Stimulated activated CD4-positive, alpha-beta T cell treated with anti-CD3 and anti-CD28 coated beads, Interleukin-4, amount 100 ng/mL, for 48 hours (primary cell): ENCODE data around the gene CHST11.
A peak's percentile ranks its signal among the peaks of the same experiment; 100 is the strongest.

Source experiments
- DNase-seq, 2 donors: peaks; one replicate each; pipeline ENCODE4 v3.0.0-alpha.2; 2020; ENCODE audit warnings: low read depth in 2 of 2

The CHST11 gene

DNA sequence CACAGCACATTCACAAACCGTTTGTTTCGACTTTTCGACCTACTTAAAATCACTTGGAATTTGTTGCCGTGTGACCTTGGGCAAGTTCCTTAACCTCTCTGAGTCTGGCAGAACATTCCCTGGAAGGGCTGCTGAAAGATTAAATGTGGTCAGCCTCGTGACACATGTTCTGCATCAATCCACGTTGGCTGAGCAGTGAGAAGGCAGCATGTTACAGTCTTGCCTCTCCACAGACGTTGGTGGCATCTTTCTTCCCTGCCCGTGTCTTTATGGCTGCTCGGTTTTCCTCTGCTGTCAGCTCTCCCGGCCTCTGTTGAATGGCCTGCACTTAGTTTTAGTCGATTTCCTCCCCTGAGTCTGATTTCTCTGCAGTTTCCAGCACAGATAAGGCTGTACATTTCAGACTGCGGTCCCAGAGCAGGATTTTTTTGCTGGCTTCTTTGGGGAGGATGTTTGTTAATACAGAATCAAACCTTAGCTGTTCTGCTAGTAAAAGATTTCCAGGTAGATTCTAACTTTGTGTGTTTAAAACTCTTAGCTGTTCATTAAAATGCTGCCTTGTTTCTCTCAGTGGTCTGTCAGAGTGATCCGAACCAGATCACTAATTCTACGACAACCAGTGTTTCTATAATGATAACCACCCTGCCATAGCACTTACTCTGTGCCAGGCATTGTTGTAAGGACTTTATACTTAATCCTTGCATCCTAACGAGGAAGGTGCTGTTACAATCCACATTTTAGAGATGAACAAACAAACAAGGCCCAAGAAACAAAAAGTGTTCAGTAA, 217.1 kb downstream of the CHST11 start:
- no peak for DNase-seq

DNA sequence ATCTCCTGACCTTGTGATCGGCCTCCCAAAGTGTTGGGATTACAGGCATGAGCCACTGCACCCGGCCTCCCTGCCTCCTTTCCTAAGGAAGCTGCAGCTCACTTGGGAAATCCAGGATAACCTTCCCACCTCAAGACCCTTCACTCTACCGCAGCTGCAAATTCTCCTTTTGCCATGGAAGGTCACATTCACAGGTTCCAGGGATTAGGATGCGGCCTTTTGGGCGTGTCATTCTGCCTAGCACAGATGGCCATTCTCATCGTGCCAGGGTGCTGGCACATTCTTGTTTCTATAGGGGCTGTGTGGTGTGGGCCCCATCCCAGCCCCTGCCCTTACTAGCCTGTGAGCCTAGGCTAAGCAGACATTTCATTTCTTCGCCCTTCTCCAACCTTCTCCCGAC, 219.9 kb downstream of the CHST11 start:
- no peak for DNase-seq

DNA sequence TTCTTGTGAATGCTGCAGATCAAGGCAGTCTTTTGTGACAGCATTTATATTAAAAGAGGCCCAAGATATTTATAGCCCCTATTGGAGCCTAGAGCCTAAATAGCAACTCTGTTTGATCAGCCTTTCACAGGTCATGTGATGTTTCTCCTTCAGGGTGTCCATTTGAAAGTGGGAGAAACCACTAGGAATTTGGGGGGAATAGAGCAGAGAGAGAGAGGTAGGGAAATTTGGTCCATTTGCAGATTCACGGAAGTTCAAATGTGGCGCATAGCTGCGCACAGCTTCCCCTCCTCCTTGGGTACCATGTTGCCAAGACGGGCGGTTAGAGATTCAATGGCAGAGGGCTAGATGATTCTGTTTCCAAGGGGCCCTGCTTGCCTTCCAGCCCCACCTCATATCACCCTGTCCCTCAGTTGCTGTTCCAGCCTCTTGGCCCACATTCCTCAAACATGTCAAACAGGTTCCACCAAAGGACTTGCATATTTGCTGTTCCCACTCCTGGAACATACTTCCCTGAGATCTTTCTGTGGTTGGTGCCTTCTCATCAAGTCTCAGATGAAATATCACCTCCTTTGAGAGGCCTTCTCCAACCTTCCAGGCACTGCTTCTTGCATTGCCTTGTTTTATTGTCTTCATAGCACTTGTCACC, 220.8 kb downstream of the CHST11 start:
- no peak for DNase-seq

DNA sequence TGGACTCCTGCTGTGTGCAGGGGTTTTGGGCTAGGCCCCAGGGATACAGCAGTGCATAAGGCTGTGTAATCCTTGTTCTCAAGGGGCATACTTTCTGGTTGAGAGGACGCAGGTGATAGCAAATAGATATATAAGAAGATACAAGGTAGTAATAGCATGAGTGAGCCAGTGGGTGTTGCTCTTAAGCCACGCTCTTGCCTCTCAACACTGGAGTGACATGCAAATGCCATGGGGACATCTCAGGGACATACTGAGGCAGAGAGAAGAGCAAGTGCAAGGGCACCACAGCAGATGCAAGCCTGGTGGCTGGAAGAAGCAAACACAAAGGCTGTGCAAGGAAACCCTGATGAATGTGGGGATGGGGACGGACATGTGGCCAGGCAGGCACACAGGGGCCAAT, 223.3 kb downstream of the CHST11 start:
- no peak for DNase-seq

DNA sequence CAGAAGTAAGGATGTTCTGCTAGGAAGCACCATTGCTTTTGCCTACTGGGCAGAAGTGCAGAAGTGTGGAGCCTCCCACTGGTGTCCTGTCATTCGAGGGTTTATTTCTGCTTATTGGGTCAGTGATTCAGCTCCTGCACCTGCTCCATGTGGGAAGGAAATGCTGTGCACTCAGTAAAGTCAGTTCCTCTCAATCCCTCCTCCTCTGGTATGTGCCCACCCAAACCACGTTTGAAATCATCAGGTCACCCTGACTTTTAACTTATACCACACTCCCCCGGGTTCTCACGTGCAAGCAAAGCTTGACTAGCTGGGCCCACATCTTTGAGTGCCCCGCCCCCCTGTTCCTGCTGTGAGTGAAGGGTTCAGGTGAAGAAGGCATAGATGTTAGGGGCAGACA, 223.7 kb downstream of the CHST11 start:
- no peak for DNase-seq

DNA sequence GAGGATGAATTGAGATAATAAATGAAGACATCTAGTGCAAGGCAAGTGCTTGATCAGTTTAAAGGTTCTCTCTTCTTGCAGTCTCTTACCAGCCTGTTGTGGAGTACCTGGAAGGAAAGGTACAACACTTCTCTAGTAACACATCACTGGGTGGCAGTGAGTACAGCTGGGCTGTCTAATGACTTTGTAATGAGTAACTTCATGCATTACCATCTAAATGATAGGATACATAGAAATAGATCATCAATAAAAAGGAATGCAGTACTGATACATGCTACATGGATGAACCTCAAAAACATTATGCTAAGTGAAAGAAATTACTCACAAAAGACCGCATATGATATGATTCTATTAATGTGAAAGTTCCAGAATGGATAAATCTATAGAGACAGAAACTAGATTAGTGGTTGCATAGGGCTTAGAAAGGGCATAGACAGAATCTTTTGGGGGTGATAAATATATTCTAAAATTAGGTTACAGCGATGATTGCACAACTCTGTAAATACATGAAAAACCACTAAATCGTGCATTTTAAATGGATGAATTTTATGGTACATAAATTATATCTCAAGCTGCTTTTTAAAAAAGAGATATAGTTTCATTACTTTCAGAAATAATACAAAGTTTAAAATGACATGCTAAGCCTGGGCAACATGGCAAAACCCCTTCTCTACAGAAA, 224.4 kb downstream of the CHST11 start:
- no peak for DNase-seq

DNA sequence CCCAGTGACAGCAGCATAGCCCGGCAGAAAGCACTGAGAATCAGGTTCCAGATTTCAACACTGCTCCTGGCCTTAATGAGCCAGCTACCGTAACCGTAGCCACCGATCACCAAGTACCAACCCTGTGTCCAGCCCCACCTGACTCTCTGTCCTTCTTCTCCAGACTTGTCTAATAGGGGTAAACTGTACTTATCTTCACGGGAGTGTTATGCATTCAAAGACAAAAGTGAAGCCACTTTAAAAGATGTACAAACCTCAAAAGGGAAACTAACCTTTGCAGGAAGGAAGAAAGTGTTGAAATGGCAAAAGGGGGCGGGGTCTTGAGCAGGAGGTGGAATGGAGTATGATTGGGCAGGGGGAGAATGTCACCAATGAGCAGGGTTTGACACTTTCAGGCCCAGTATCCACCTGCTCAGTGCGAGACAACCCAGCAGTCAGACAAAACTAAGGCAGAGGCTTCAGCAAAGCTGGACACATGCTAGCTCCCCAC, 226.1 kb downstream of the CHST11 start:
- peak; percentile 56 to 63 for DNase-seq

DNA sequence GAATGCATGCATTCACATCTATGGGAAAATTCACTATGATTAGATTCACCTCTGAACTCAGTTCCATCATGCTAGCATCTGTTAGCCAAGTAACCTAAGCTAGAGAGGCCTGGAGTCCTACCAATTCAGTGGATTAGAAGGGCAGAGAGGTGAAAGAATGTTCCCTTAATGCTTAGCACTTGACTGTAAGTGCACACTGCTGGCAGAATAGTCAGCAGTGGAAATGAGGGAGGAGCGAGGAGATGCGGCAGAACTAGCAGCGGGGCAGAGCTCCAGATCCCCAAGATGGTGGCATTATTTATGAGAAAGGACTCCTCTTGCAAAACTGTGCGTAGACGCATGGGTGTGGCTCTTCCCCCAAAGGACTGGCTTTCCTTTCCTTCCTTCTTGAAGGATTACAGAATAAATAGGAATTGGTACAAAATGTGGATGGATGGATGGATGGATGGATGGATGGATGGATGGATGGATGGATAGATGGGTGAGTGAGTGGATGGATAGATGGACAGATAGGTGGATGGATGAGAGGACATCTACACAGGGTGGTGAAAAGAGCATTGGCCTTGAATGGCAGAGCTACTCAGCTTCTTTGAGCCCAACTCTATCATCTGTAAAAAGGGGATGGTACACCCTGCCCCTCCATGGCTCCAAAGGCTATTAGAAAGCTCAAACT, 227.2 kb downstream of the CHST11 start:
- no peak for DNase-seq

DNA sequence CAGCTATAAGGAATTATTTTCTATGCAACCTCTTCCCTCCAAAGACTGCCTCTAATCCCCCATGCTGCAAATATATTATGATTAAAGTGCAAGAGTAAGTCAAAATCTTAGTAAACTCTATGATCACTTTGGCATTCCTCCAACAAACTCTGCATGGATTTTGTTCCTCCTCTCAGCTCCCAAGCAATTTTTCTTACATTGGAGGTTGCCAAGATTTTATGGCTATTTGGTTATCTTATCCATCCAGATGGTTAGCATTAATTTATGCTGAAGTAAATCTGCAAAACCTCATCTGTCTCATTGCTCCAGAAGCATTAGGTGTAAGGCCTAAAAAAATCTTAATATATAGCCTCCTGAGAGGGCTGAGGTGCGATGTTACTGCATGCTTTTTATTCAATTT, 228.1 kb downstream of the CHST11 start:
- DNase-seq, result no peak

DNA sequence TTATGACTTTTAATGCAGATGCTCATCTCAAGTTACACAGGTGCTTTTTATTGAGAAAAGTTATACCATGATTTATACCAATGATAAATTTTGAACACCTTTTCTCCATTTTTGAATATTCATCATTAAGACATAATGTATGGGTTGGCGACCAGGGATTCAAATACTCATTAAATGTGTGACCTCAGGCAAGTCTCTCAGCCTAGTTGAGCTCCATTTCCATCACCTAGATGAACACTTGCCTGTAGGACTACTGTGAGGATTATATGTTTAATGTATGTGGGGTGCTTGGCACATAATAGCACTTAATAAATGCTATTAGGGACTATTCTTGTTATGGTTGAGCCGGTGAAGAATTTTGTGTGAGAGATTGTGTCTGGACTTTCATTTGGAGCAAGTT, 228.6 kb downstream of the CHST11 start:
- DNase-seq, result no peak

DNA sequence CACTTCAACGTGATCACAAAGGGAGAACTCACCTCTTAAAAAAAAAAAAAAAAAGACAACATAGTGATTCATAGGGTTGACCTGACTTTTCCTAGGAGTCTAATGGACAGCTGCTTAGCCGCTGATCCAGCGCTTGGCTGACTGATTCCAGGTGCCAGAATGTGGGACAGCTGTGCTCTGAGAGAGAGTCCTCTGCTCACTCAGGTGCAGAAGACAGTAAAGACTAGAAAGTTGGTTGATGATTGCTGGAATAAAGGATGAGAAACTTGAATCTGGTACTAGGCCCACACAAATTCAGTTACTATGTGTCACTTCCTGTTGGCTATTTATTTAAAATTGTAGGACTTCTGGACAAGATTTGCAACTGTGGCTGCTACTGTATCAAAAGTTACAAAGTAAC, 229.4 kb downstream of the CHST11 start:
- no peak for DNase-seq

DNA sequence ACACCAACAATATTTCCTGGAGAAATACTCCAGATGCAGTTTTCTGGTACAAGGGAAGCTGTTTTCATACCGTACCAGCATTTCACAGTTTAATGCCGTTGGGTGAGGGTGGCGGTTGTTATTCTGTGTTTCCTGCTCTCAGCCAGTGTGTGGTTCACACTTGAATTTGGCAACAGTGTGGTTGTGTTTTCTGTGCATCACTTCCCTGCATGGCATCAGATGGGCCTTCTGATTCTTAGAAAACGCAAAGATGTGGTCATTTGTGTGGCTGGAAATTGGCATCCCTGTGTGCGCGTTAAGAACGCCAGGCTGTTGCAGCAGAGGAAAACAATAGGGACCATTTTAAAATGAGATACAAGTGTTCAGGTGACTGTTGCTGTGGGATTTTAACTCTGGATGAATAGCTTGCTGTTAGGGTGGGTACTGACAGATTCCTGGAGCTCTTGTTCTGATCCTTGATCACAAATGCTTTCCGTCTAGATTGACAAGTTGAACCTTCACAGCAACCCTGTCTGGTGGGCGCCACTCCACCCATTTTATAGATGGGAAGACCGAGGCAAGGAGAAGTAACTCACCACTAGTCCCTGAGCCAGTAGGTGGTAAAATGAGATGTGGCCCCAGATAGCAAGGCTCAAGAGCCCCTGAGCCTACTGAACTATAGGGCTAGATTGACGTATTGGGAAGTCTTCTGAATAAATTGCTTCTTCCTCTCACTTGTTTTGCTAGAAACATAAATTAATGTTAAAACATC, 231.2 kb downstream of the CHST11 start:
- no peak for DNase-seq

DNA sequence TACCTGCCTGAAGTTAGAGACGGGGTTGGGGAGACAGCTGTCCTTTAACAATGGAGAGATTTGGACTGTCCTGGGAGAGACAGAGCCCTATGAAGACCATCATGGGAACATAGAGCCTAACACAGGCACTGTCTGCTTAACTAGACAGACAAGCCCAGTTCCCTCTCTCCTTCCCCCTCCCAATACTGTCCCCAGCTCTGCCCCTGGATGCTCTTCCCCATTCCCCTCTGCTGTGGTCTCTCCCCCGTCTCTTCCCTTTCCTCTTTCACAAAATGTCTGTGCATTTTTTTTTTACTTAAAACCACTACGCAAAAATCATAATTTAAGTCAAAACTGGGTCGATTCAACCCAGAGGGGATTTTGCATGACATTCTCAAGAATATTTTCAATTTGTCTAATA, 232.9 kb downstream of the CHST11 start:
- no peak for DNase-seq

DNA sequence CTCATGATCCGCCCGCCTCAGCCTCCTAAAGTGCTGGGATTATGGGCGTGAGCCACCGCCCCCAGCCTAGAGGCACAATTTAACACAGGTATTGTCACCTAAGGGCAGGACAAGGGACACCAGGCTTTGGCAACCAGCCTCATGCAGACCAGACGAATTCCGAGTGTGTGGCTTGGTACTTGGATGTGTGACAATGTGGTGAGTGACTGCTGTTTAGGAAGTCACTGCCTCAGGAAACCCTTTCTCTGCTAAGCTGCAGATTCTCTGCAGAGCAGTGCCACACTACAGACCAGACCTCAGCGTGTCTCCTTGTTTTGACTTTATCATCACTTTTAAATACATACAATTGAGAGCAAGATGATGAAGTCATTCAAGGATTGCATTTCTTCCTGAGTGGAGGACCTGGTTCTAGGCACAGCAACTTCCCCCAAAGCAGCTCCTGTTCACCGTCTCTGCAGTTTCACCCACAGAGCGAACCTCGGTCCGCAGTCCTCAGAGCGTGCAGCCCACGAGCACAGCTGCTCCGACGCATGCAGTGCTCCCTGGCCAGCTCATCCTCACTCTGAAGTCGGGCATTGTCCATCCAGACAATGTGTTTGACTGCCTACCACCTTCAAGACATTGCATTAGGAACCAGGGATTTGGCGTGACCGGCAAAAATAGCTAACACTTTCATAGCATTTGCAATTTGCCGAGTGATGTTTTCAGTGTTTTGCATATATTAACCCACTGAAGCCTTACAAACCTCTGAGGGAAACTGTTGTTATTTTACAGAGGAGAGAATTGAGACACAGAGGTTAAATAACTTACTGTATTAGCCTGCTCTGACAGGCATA, 235.2 kb downstream of the CHST11 start:
- no peak for DNase-seq

DNA sequence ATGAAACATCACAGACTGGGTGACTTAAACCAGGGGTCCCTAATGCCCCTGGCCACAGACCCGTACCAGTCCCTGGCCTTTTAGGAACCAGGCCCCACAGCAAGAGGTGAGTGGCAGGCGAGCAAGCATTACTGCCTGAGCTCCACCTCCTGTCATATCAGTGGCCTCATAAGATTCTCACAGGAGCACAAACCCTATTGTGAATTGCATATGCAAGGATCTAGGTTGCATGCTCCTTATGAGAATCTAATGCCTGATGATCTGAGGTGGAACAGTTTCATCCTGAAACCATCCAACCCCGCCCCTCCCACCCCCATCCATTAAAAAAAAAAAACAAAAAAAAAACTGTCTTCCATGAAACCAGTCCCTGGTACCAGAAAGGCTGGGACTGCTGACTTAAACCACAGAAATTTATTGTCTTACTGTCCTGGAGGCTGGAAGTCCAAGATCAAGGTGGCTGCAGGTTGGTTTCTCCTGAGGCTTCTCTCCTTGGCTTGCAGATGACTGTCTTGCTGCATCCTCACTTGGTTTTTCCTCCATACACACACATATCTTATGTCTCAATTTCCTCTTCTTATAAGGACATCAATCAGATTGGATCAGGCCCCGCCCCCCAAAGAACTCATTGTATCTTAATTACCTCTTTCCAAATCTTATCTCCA, 235.9 kb downstream of the CHST11 start:
- DNase-seq, result no peak

DNA sequence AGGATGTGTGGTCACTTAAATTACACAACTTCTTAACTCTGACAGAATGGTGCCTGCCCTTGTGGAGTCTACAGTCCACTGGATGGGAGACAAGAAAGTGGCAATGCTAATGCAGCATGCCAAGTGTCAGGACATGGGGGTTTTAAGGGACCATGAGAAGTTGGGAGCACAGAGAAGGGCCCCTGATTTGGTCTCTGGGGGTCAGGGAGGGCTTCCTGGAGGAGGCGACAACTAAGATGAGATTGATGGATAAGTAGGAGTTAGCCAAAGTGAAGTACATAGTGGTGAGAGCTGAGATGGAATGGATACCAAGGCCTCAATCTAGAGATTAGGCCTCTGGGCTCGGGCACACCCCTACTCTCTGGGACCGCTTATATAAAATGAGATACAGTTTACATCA, 236.7 kb downstream of the CHST11 start:
- no peak for DNase-seq

DNA sequence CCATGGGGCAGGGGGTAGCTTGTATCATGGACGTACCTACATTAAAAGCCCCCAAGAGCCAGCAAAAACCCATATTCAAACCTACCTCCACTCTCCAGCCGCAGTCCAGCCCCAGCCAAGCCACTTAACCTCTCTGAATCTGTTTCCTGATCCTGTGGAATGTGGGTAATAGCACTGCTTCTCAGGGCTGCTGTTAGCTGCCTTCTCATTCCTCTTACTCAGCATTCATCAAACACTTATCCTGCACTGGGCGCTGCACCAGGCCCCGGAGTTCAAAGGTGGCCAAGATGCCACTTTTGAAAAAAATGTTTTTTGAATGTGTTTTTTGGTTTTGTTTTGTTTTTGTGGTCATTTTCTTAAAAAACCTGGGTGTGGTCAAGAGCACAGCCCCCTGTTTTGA, 237.4 kb downstream of the CHST11 start:
- no peak for DNase-seq

DNA sequence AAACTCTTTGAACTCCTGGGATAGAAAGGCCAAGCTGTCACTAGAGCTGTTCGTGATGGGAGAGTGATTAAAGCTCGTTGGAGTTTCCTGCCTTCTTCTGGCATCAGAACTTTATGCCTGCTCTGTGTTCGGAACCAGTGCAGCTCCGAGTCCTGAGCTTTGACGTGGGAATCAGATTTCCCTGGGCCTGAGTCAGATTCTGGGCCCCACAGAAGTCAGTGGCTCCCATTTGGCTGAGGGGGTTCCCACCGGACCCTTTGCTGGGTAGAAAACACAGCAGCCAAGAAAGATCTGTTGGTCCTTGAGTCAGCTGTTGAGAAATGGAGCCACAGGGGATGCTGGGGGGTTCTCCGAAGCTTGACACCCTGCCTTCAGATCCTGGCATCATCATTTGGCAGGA, 238.0 kb downstream of the CHST11 start:
- no peak for DNase-seq

DNA sequence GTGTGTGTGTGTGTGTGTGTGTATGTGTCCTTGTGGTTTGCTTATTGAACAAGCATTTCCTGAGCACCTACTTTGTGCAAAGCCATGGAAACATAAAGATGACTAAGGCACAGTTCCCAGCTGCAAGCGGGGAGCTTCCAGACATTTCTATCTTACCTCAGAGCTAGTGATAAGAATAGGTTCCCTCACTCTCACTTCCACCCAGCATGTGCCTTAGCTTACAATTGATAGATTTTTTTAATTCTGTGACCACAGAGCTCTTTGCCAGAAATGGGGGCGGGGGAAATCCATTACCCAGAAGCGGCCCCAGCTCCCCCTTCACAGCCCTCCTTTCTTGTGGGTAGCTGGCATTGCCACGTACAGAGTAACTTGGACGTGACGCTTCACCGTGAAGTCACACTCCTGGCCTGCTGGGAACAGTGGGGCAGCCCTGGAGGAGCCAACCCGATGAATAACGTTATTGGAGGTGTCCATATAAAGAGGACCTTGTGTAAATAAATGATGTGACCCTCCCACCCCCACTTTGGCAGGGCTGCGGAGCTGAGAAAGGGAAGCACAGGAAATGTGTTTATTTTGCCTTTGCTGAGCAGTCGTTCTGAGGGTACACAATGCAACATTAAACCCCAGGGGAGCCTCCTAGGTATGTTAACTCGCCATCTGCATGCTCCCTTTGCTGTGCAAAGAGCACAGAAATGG, 238.9 kb downstream of the CHST11 start:
- DNase-seq, result peak; percentile 63 to 80

DNA sequence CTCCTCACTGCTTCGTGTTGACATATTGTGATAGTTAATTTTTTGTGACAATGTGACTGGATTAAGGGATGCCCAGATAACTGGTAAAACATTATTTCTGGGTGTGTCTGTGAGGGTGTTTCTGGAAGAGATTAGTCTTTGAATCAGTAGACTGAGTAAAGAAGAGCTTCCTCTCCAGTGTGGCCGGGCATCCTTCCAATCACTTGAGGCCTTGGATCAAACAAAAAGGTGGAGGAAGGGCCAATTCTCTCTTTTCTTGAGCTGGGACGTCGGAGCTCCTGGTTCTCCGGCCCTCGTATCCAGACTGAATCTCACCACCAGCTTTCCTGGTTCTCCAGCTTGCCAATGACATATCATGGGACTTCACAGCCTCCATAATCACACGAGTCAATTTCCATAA, 240.4 kb downstream of the CHST11 start:
- no peak for DNase-seq
